Stimulated activated CD8-positive, alpha-beta memory T cell treated with anti-CD3 and anti-CD28 coated beads, Interleukin-4, amount 100 ng/mL, for 4 hours (primary cell): ENCODE results near the gene MAGEB1.

Experiments used
- DNase-seq, 2 donors: peaks; one replicate each; pipeline ENCODE4 v3.0.0-alpha.2; 2020; ENCODE audit warnings: low read depth in 2 of 2, low spot score in 1 of 2

MAGEB1 gene, protein sequence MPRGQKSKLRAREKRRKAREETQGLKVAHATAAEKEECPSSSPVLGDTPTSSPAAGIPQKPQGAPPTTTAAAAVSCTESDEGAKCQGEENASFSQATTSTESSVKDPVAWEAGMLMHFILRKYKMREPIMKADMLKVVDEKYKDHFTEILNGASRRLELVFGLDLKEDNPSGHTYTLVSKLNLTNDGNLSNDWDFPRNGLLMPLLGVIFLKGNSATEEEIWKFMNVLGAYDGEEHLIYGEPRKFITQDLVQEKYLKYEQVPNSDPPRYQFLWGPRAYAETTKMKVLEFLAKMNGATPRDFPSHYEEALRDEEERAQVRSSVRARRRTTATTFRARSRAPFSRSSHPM

DNA sequence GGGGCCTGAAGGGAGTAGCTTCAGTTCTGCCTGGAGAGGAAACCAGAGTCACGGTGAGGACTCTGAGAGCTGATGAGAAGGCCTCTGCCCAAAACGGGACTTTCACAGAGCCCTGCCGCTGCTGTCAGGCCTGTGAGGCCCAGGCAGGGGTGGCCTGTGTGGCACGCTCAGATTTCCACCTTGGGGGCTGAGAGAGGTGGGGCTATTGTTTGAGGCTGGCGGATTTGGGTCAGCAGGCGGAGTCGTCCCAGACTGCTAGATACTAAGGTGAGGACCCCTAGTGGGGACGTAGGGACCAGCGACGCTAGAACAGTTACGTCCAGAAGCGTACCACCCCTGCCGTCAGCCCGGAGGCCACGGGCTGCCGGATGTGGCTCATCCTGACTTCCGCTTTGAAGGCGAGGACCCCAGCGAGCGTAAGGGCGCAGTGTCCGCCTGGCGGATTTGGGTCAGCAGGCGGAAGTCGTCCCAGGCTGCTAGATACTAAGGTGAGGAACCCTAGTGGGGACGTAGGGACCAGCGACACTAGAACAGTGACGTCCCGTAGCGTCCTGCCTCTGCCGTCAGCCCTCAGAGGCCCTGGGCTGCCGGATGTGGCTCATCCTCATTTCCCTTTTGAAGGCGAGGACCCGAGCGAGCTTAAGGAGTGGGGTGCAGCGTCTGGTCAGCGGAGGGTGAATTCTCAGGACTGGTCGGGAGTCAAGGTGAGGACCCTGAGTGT lies at the start of gene MAGEB1:
TSS of gene MAGEB1 (plus strand) at position 378 of the 721 bp plus-strand sequence. CDS start 3,348 bp downstream, outside the sequence.
- DNase-seq = no peak

GRCh38 chrX:30212172-30212571 lies 34.8 kb upstream of the MAGEB1 start:
- DNase-seq = no peak

GRCh38 chrX:30215357-30215843 lies 31.5 kb upstream of the MAGEB1 start, which contains the start of gene MAGEB2:
TSS of gene MAGEB2 (plus strand) at chrX:30215563. CDS start at chrX:30218581, 3,018 bp downstream.
- DNase-seq = no peak

GRCh38 chrX:30217465-30217864 lies 29.5 kb upstream of the MAGEB1 start:
- no peak for DNase-seq

DNA sequence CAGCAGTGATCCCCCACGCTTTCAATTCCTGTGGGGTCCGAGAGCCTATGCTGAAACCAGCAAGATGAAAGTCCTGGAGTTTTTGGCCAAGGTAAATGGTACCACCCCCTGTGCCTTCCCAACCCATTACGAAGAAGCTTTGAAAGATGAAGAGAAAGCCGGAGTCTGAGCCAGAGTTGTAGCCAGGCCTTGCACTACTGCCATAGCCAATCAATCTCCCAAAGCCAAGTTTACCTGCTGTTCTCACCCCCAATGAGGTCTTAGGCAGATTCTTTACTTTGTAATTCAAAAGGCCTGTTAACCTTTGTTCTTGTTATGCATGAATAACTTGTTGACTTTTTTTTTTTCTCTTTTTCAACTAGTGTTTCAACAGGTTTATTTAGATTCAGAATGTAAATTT lies 27.6 kb upstream of the MAGEB1 start:
- DNase-seq = no peak

DNA sequence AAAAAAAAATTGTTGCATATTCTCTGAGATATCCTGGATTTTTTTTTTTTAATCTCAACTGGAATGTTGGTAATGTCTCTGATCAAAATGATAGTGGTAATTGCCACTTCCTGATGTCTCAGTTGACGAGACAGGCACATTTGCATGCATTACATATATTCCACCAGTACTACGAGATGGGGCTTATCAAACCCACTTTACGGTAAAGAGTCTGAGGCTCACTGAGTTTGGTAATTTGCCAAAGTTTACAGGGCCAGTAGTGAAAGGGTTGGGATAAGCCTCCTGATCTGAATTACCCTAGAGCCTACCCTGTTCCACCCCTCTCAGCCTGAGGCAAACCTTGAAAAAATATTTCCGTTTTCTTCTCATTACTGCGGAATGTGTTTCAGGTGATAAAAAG lies 26.3 kb upstream of the MAGEB1 start:
- DNase-seq = no peak

- DNase-seq = no peak
Measured at GRCh38 chrX:30224536-30224935, 22.4 kb upstream of the MAGEB1 start.

DNA sequence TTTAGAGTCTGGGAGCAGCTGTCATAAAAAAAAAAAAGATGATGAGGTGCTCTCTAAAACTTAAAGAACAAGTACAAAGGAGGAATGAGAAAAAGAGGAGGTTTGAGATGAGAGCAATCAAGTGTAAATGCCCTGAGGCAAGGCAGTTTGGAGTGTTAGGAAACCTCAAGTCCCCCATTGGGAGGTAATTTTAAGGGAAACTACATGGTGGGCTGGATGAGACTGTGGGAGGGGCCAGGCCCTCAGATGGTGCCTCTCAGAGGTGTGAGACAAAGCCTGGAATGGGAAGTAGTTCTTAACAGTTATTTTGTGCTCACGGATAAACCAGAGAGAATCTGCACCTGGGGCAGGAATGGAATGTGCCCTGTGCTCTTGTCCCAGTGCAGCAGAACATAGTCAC lies 18.4 kb upstream of the MAGEB1 start:
- no peak for DNase-seq

DNA sequence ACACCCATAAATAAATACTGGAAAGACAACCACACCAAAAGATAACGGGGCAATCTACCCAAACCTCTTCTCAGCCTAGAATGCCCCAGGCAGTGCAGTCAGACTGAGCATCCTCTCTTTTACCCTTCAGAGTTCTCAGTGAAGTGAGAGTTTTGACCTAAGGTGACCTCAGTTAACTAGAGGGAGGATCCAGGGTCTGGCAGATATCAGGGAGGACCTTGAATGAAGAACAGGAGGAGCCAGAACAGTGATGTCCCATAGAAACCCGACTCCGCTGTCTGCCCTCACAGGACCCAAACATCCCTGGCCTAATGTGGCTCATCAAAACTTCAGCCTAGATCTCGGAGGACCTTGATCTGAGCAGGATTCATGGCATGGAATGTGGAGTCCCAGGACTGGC lies 16.6 kb upstream of the MAGEB1 start, which contains the start of gene MAGEB3:
TSS of gene MAGEB3 (plus strand) at position 263 of the 400 bp plus-strand sequence. CDS start 5,268 bp downstream, outside the sequence.
- no peak for DNase-seq

- no peak for DNase-seq
Measured at GRCh38 chrX:30241724-30242415, 5.1 kb upstream of the MAGEB1 start, which contains the start of gene MAGEB4. TSS of gene MAGEB4 (plus strand) at chrX:30242000. CDS start at chrX:30242136, 136 bp downstream.

DNA sequence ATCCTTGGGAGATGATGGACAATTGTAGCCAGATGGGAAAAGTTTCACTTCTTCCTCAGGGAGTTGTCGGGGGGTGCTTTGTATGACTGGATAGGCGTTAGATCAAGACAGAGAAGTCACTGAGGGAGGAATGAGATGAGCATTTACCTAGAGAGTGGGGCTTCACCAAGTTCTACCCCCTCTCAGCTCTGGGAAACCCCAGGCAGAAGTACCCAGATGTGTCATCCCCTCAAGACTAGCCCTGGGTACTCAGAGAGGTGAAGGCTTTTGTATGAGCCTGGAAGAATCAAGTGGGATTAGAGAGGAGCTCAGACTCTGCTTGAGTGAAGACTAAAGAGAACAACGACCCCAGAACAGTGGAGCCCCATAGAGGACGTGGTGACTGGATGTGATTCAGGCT lies 1.9 kb downstream of the MAGEB1 start:
- DNase-seq = no peak

GRCh38 chrX:30253257-30253656 lies 6.3 kb downstream of the MAGEB1 start:
- DNase-seq = no peak

- DNase-seq = no peak
Measured at GRCh38 chrX:30259927-30260326, 13.0 kb downstream of the MAGEB1 start.

- no peak for DNase-seq
Measured at GRCh38 chrX:30261012-30261411, 14.1 kb downstream of the MAGEB1 start.

GRCh38 chrX:30262763-30263162 lies 15.8 kb downstream of the MAGEB1 start:
- no peak for DNase-seq

DNA sequence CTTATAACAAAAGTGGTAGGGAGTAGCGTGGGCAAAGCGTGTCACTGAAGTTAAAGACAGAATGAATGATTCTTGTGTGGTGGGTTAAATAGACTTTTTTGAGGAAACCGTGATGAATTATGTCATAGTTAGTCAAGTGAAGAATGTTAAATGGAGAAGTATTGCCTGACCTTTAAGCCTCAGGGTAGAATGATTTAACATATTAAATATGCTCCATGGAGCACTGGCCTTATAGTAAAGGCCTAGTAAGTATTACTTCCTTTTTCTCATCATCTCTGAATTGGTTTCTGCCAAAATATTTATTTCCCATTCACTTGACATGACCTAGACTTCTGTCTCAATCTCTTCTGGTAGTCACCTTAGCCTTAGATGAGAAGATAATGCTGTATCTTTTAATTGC lies 23.7 kb downstream of the MAGEB1 start:
- no peak for DNase-seq

DNA sequence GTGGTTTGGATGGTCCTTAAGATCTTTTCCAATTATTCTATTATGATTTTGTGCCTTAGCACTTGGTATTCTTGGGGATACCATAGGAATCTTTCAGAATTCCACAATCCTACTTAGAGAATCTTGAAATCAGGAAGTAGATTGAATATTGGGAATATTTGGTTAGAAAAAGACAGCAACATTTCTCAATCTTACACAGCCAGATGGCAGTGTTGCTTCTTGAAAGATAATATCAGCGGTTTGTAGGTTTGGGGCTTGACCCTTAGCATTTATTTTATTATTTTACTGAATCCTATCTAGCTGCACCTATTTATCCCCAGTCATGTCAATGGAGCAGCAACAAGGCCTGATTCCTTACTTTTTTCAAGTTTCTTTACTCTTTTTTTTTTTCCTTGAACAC lies 28.6 kb downstream of the MAGEB1 start:
- DNase-seq = no peak

DNA sequence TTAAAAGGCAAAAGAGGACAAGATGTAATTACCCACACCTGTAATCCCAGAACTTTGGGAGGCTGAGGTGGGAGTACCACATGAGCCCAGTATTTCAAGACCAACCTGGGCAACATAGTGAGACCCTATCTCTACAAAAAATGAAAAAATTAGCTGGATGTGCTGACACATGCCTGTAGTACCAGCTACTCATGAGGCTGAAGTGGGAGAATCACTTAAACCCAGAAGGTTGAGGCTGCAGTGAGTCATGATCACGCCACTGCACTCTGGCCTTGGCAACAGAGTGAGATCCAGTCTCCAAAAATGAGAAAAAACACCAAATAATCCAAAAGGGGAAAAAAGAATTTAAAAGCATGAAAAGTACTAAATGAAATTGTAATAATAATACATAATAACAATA lies 31.4 kb downstream of the MAGEB1 start:
- DNase-seq = no peak

DNA sequence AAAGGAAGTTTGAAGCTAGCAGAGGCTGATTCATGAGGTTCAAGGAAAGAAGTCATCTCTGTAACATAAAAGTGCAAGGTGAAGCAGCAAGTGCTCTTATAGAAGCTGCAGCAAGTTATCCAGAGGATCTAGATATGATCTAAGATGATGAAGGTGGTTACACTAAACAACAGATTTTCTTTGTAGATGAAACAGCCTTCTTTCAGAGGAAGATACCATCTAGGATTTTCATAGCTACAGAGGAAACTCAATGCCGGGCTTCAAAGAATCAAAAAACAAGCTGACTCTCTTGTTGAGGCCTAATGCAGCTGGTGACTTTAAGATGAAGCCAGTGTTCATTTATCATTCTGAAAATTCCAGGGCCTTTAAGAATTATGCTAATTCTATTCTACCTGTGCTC lies 33.5 kb downstream of the MAGEB1 start:
- no peak for DNase-seq

- no peak for DNase-seq
Measured at GRCh38 chrX:30282527-30282926, 35.6 kb downstream of the MAGEB1 start.

DNA sequence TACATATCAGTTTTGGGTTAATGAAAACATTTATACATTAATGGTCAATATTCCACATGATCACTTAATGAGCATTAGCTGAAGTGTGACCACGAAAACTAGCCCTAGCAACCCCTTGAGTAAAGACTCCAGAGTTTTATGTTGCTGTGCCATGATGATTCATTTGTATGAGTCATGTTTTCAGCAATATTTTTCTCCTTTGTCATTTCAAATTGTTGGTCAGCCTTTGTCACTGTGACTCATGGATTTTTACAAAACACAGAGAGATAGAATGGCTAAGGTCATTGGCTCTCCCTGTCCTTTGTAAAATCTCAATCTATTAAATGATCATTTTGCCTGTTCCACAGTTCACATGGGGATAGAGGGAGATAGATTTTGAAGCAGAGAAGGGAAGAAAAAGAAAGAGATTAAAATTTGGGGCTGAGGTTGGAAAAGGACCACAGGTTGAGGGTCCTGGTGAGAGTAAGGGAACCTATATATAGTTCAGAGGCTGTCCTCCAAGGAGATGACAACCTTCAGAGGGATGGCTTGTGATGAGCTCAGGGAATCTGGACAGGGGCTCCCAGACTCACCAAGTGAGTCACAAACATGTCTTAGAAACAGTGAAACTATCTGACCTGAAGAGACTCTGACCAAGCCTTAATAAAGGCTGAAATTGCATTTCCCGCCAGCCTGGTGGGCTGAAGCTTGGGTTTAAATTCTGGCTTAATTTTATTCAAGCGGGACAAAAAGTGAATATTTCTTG lies 36.7 kb downstream of the MAGEB1 start:
- no peak for DNase-seq
